Pancreas (tissue), 10 donors: ENCODE results near the gene ZNF669. TPM values are rescaled to one million over a fixed set of nuclear protein-coding genes. Genes with fewer than 3 reads are reported as not detected.

Experiments used
- ATAC-seq, 4 donors: fragments of 200-7000 bp; cut with Tn5 transposase; one replicate each; pipeline versions ENCODE4 v1.8.0 to v1.9.1; 2020; ENCODE audit warnings: mild to moderate bottlenecking in 4 of 4, moderate library complexity in 4 of 4
- DNase-seq, 6 donors: peaks; one replicate each; pipeline ENCODE4 v3.0.0-alpha.2; 2020
- FAIRE-seq: peaks from 2 replicates; lab custom pipeline; 2012; peaks lifted over from hg19 to GRCh38; lab: Jason Lieb, UNC
- H3K27ac ChIP-seq, 4 donors: fragments of 200-600 bp; sonication (generic); 1 replicate in 3 of 4; 2 replicates in 1 of 4; pipeline versions ENCODE4 v1.5.0 to v1.8.0; 2020
- H3K27me3 ChIP-seq, 4 donors: fragments of 200-600 bp; one replicate each; pipeline ENCODE4 v1.8.0; 2021
- H3K36me3 ChIP-seq, 3 donors: fragments of 200-600 bp; sonication (generic) in 1 of 3; one replicate each; pipeline versions ENCODE4 v1.5.0 to v1.8.0; 2020 to 2021
- H3K4me1 ChIP-seq, 3 donors: fragments of 200-600 bp; one replicate each; pipeline ENCODE4 v1.8.0; 2021
- H3K4me3 ChIP-seq, 4 donors: fragments of 200-600 bp; sonication (generic) in 2 of 4; one replicate each; pipeline versions ENCODE4 v1.5.0 to v1.8.0; 2020 to 2021
- H3K9me3 ChIP-seq, 4 donors: fragments of 200-600 bp; one replicate each; pipeline ENCODE4 v1.8.0; 2021
- CTCF ChIP-seq, 4 donors: fragments of 200-600 bp; sonication (generic) in 3 of 4; IDR thresholded peaks; one replicate each; pipeline versions ENCODE4 v1.5.0 to v1.8.0; 2021; ENCODE audit warnings: antibody characterized with exemption in 4 of 4
- WGBS, 2 donors: extraction: QIAGEN DNeasy Blood & Tissue Kit; methylation state at CpG; one replicate each; pipeline ENCODE4 v1.1.7; 2013; 5-methylcytosine and 5-hydroxymethylcytosine counted together
- intact Hi-C, 3 donors: fragments of 100-400 bp; cut with DNase I; formaldehyde crosslinking; loops; one replicate each; pipeline versions ENCODE4 v1.11.1 to v1.14.2; 2022
- polyA plus RNA-seq, 2 donors: library from polyadenylated mRNA; stranded (reverse); fragments of 200-250 nt; gene quantifications; one replicate each; pipeline ENCODE4 v1.2.3, GENCODE V29; 2013
- total RNA-seq, 6 donors: library from RNA; stranded (reverse); fragmentation: NEBNext Ultra II Directional in 4 of 6; extraction: Animal tissue kit (Norgen Biotek cat#: 25700) in 4 of 6; gene quantifications; one replicate each; pipeline versions ENCODE4 v1.2.1 to v1.2.4, GENCODE V29; 2021 to 2023
- donor health status: healthy with polysubstance abuse.
- donor health status: DM: no; HTN: no; CAD: no; lungs with moderate emphysema.
- donor health status: DM: no; HTN: no; CAD: no.
- donor health status: control.
- donor health status: control.
- donor health status: Bipolar disorder and iron deficiency.
- donor health status: DM: yes; HTN: yes; CAD: no.
- donor health status: DM: no; HTN: no; CAD: no.
- donor health status: DM: no; HTN: no; CAD: no.
- donor health status: DM: yes; HTN: yes; CAD: no.

Gene ZNF669
- total and polyA plus RNA-seq, 8 donors: 1.7 to 5.1 (median 3.2) TPM

- no peak for TF ChIP-seq CTCF (IDR thresholded peaks at IDR 0.05)
- H3K27ac ChIP-seq: peak overlapping the region; percentile 4 to 77 (median 76)
- H3K4me1 ChIP-seq: no peaks in the 10 kb centered on the region
- no peaks in the 10 kb centered on the region for H3K9me3 ChIP-seq
- no peaks in the 10 kb centered on the region for H3K36me3 ChIP-seq
- FAIRE-seq (no peak), ATAC-seq (no peak), DNase-seq (peak in 2 of 6 donors; percentile 53)
- no peaks in the 10 kb centered on the region for H3K27me3 ChIP-seq
- H3K4me3 ChIP-seq: no peak overlapping the region
- intact Hi-C loops: no loop called here
- WGBS, 2 donors: 88 to 89% methylated on average over 5 of the region's 5 CpGs
Measured at GRCh38 chr1:247113733-247114271, 9.6 kb upstream of the ZNF669 start.

GRCh38 chr1:247113094-247113497 is 8.9 kb upstream of the ZNF669 start:
- H3K36me3 ChIP-seq: no peaks in the 10 kb centered on the region
- FAIRE-seq (no peak), ATAC-seq (peak; percentile 17 to 44 (median 34)), DNase-seq (peak in 5 of 6 donors; percentile 57 to 80 (median 75))
- H3K4me1 ChIP-seq: no peaks in the 10 kb centered on the region
- intact Hi-C loops: no loop called here
- H3K9me3 ChIP-seq: no peaks in the 10 kb centered on the region
- no peaks in the 10 kb centered on the region for H3K27me3 ChIP-seq
- TF ChIP-seq CTCF (IDR thresholded peaks at IDR 0.05): no peak
- no peak overlapping the region for H3K4me3 ChIP-seq
- WGBS, 2 donors: 61 to 69% methylated on average over 5 of the region's 5 CpGs
- peak overlapping the region; percentile 4 to 77 (median 76) for H3K27ac ChIP-seq

- intact Hi-C loops: no loop called here
- Histone ChIP-seq H3K4me3 (peak overlapping the region; percentile 61 to 74 (median 71)), H3K27ac (peak overlapping the region in 3 of 4 donors; percentile 75 to 77 (median 77)), H3K36me3 (no peaks in the 10 kb centered on the region), H3K4me1 (no peaks in the 10 kb centered on the region), H3K9me3 (no peaks in the 10 kb centered on the region), H3K27me3 (no peaks in the 10 kb centered on the region)
- peak in 1 of 6 donors; percentile 26 for DNase-seq
- WGBS, 2 donors: 42 to 51% methylated on average over 9 of the region's 9 CpGs
- FAIRE-seq: no peak
- TF ChIP-seq CTCF (IDR thresholded peaks at IDR 0.05): no peak
- peak in 1 of 4 donors; percentile 23 for ATAC-seq
Measured at GRCh38 chr1:247112479-247112781, 8.3 kb upstream of the ZNF669 start.

- Histone ChIP-seq H3K27me3 (no peaks in the 10 kb centered on the region), H3K9me3 (no peaks in the 10 kb centered on the region), H3K4me3 (peak overlapping the region; percentile 61 to 74 (median 71)), H3K27ac (peak overlapping the region; percentile 57 to 77 (median 76)), H3K4me1 (no peaks in the 10 kb centered on the region), H3K36me3 (no peaks in the 10 kb centered on the region)
- ATAC-seq: peak; percentile 88 to 91 (median 89)
- no peak for FAIRE-seq
- peak; percentile 50 to 85 (median 62) for DNase-seq
- 2% methylated on average over 63 to 78 of the region's 78 CpGs for WGBS, 2 donors
- no peak for TF ChIP-seq CTCF (IDR thresholded peaks at IDR 0.05)
- intact Hi-C loops: no loop called here
Measured at GRCh38 chr1:247111700-247112478, 7.7 kb upstream of the ZNF669 start.
